GM19023 (cell line): Measurements from ENCODE around the gene TBPL1.

Experiments used
- ATAC-seq: cut with Tn5 transposase; IDR thresholded peaks from one replicate; pipeline ENCODE4 v1.9.1; 2021; ENCODE audit warnings: mild to moderate bottlenecking, moderate library complexity; ENCODE audit not compliant: unreplicated experiment

The TBPL1 gene

DNA sequence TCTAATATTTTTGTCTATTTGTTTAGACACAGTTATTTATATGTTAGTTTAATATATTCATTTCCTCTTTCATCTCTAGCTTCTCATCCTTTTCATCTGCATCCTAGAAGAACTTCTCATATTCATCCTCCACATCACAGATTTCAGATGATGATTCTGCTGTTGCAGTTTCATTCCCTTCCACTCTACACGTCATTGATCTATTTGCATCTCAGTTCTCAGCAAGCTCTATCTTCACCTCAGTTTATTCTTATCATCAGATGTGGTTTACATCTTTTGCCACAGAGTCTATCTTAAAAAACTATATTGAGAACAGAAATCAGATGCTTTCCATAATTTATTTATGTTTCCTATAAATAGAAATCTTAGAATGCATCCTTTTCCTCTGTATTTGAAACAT is 86.1 kb downstream of the TBPL1 start:
- ATAC-seq, result no peak
